K562 (cell line): ENCODE results near the gene LAMA2. TPM values are rescaled to one million over a fixed set of nuclear protein-coding genes. Genes with fewer than 3 reads are reported as not detected.

ENCODE experiments used
- ATAC-seq: fragments of 200-7000 bp; cut with Tn5 transposase; 3 replicates; pipeline ENCODE4 v1.9.1; 2020; ENCODE audit warnings: moderate library complexity
- BruUV-seq: library from RNA; stranded (reverse); fragments of 400-500 nt; replicated peaks from 2 replicates; lab custom pipeline; 2021; lab: Mats Ljungman, UMichigan
- CTCF ChIA-PET: fragments of 300-600 bp; formaldehyde crosslinking; extraction: SDS; loops from one replicate; lab custom pipeline; 2021; ENCODE audit warnings: low intra/inter-chr PET ratio; lab: Yijun Ruan, JAX
- POLR2A ChIA-PET: fragments of 300-600, 350-650 bp; sonication (Branson Sonifier 250); formaldehyde crosslinking; extraction: SDS; loops from one replicate; lab custom pipeline; 2021; ENCODE audit warnings: antibody characterized with exemption, inconsistent platforms; lab: Yijun Ruan, JAX
- DNase-seq, 4 experiments: peaks; one replicate each; pipeline versions ENCODE4 v3.0.0 to v3.0.0-alpha.2; 2011 to 2018; ENCODE audit warnings: low spot score in 3 of 4, mixed read lengths in 3 of 4; ENCODE audit errors: extremely low read depth in 1 of 4
- FAIRE-seq: peaks from 2 replicates; lab custom pipeline; 2011; peaks lifted over from hg19 to GRCh38; lab: Jason Lieb, UNC
- H2AFZ ChIP-seq: 2 replicates; pipeline ENCODE4 v1.6.0; 2011; ENCODE audit warnings: low read depth, low read length, control low read depth, inconsistent platforms
- H3K27ac ChIP-seq: fragments of 200-600 bp; 3 replicates; pipeline ENCODE4 v1.8.0; 2011; ENCODE audit warnings: low read depth, mild to moderate bottlenecking, control low read depth, inconsistent platforms, low read length, moderate library complexity, mixed read lengths; ENCODE audit errors: extremely low read depth
- H3K27me3 ChIP-seq, 2 experiments: fragments of 300-600 bp in 1 of 2; 2 replicates in 1 of 2; 3 replicates in 1 of 2; pipeline versions ENCODE4 v1.6.0 to v1.8.0; 2011; ENCODE audit warnings: inconsistent platforms in 2 of 2, low read length in 2 of 2, mild to moderate bottlenecking in 1 of 2, mixed read lengths in 1 of 2, moderate library complexity in 1 of 2; ENCODE audit not compliant: control insufficient read depth in 2 of 2, insufficient read depth in 2 of 2
- H3K36me3 ChIP-seq: fragments of 300-600 bp; 3 replicates; pipeline ENCODE4 v1.8.0; 2011; ENCODE audit warnings: mild to moderate bottlenecking, low read length, inconsistent platforms; ENCODE audit not compliant: control insufficient read depth, insufficient read depth
- H3K4me1 ChIP-seq, 2 experiments: fragments of 200-600 bp in 1 of 2; replicated peaks in 1 of 2; 2 replicates in 1 of 2; 3 replicates in 1 of 2; pipeline versions ENCODE4 v1.5.1 to v1.8.0; 2011; ENCODE audit warnings: inconsistent platforms in 2 of 2, low read length in 2 of 2, mild to moderate bottlenecking in 1 of 2, mixed read lengths in 1 of 2, moderate library complexity in 1 of 2; ENCODE audit not compliant: control insufficient read depth in 2 of 2, insufficient read depth in 2 of 2
- H3K4me2 ChIP-seq: 2 replicates; pipeline ENCODE4 v1.6.1; 2011; ENCODE audit warnings: low read length, control low read depth, inconsistent platforms, mixed read lengths; ENCODE audit not compliant: insufficient read depth
- H3K4me3 ChIP-seq: fragments of 200-600 bp; sonication (generic), shearing (Covaris generic); 2 replicates; pipeline ENCODE4 v1.5.1; 2016; ENCODE audit warnings: control low read depth, inconsistent platforms
- H3K79me2 ChIP-seq: fragments of 200-600 bp; 3 replicates; pipeline ENCODE4 v1.8.0; 2011; ENCODE audit warnings: low read length, inconsistent platforms; ENCODE audit not compliant: control insufficient read depth, insufficient read depth
- H3K9ac ChIP-seq, 2 experiments: 2 replicates each; pipeline versions ENCODE4 v1.6.0 to v1.6.1; 2011; ENCODE audit warnings: low read depth in 2 of 2, low read length in 2 of 2, control low read depth in 1 of 2, inconsistent platforms in 1 of 2, mild to moderate bottlenecking in 1 of 2, mixed read lengths in 1 of 2; ENCODE audit not compliant: insufficient read depth in 1 of 2
- H3K9me1 ChIP-seq: one replicate; pipeline ENCODE4 v1.6.0; 2011; ENCODE audit warnings: inconsistent platforms, mild to moderate bottlenecking, low read length, moderate library complexity; ENCODE audit not compliant: control insufficient read depth, insufficient read depth
- H3K9me3 ChIP-seq: replicated peaks from 2 replicates; pipeline ENCODE4 v1.5.1; 2011; ENCODE audit warnings: low read depth, low read length, inconsistent platforms; ENCODE audit not compliant: control insufficient read depth, insufficient read depth
- H4K20me1 ChIP-seq: replicated peaks from 2 replicates; pipeline ENCODE4 v1.6.1; 2011; ENCODE audit warnings: low read length, inconsistent platforms, mixed read lengths; ENCODE audit not compliant: control insufficient read depth, insufficient read depth
- NR4A1 ChIP-seq, 2 experiments: fragments of 250-450 bp in 1 of 2; fragments of 450-650 bp in 1 of 2; sonication (Bioruptor Pico) in 1 of 2; IDR thresholded peaks; 2 replicates each; pipeline versions ENCODE4 v1.4.0 to v1.6.1; 2016 to 2020; ENCODE audit warnings: mild to moderate bottlenecking in 2 of 2, missing compliant biosample characterization in 1 of 2, missing genetic modification characterization in 1 of 2, moderate library complexity in 1 of 2
- PHF8 ChIP-seq: fragments of 200-600 bp; sonication (generic); IDR thresholded peaks from 2 replicates; pipeline ENCODE4 v1.6.1; 2012; ENCODE audit warnings: mixed run types, mild to moderate bottlenecking, inconsistent platforms, low read length, moderate library complexity, borderline replicate concordance
- SREBF1 ChIP-seq: fragments of 150-350 bp; IDR thresholded peaks from 2 replicates; pipeline ENCODE4 v1.6.1; 2014; ENCODE audit warnings: antibody characterized with exemption, low read depth, low read length, borderline replicate concordance
- ZNF239 ChIP-seq: fragments of 250-450 bp; sonication (Bioruptor Pico); IDR thresholded peaks from 2 replicates; pipeline ENCODE4 v1.4.0; 2020; ENCODE audit warnings: mild to moderate bottlenecking
- ZNF384 ChIP-seq: IDR thresholded peaks from 2 replicates; pipeline ENCODE4 v1.6.1; 2012; ENCODE audit warnings: low read depth, low read length, improper control_type of control experiment
- WGBS: fragments of 100-300 bp; shearing (Covaris generic); methylation state at CpG from one replicate; pipeline ENCODE4 v1.1.6; 2016; ENCODE audit warnings: low coverage, mixed read lengths; ENCODE audit not compliant: insufficient coverage; ENCODE audit errors: missing lambda C conversion rate; 5-methylcytosine and 5-hydroxymethylcytosine counted together
- in situ Hi-C: fragments of 300-500 bp; cut with MboI; formaldehyde crosslinking; loops from 4 replicates; pipeline ENCODE4 v1.15.0; 2018; ENCODE audit warnings: inconsistent platforms, mixed read lengths
- intact Hi-C: fragments of 100-400 bp; cut with micrococcal nuclease; formaldehyde crosslinking; loops from 2 replicates; pipeline ENCODE4 v1.14.2; 2022
- polyA plus RNA-seq, 8 experiments: library from polyadenylated mRNA; depleted of rRNA in 4 of 8; stranded (reverse) in 5 of 8; unstranded in 3 of 8; fragments of >200 nt; fragmentation: Nextera tagmentation in 2 of 8; fragmentation: Illumina TruSeq in 1 of 8; extraction: Ambion mirVana in 2 of 8; extraction: Trizol in 1 of 8; gene quantifications; 2 replicates each; pipeline versions ENCODE4 v1.2.1 to v1.2.3, GENCODE V29; 2011 to 2014; ENCODE audit warnings: inconsistent platforms in 1 of 8, missing spikeins in 1 of 8
- total RNA-seq, 7 experiments: library from RNA; depleted of rRNA in 6 of 7; stranded (reverse); fragments of >200 nt in 6 of 7; fragmentation: Illumina TruSeq in 2 of 7; extraction: Trizol in 2 of 7; gene quantifications; 2 replicates each; pipeline versions ENCODE4 v1.2.1 to v1.2.3, GENCODE V29; 2011 to 2021; ENCODE audit warnings: low replicate concordance in 1 of 7

The LAMA2 gene
- total and polyA plus RNA-seq, 9 of the 15 experiments (the other 6 are each of a cell fraction or from before 2014, with no cell fraction given), result 0.04 to 1.5 (median 0.36) TPM

- 0% methylated on average over 5 of the region's 5 CpGs for WGBS
- ATAC-seq, result no peak
- CTCF ChIA-PET, result no interaction called here
- H3K79me2 ChIP-seq, result no peaks in the 10 kb centered on the region
- intact Hi-C loops (no loop called here), in situ Hi-C loops (no loop called here)
- no peaks in the 10 kb centered on the region for H4K20me1 ChIP-seq
- BruUV-seq, result no TSS peak
- no peak overlapping the region for H3K27ac ChIP-seq
- H3K9me3 ChIP-seq, result no peaks in the 10 kb centered on the region; the same call in 1 of the 2 replicates
- FAIRE-seq, result no peak
- H2AFZ ChIP-seq, result no peak overlapping the region
- no peak overlapping the region for H3K4me3 ChIP-seq
- DNase-seq, result no peak
- no peaks in the 10 kb centered on the region for H3K36me3 ChIP-seq
- H3K9me1 ChIP-seq, result no peaks in the 10 kb centered on the region
- H3K9ac ChIP-seq, result no peak overlapping the region
- no peaks in the 10 kb centered on the region for H3K4me1 ChIP-seq
- no peak overlapping the region for H3K4me2 ChIP-seq
- POLR2A ChIA-PET, result no interaction called here
- TF ChIP-seq ZNF384, result no peak
- TF ChIP-seq PHF8, result no peak
- no peak for TF ChIP-seq SREBF1
- no peak for TF ChIP-seq NR4A1 (CRISPR knock-in tag; IDR thresholded peaks at IDR 0.05)
- no peak for TF ChIP-seq NR4A1 (tag; IDR thresholded peaks at IDR 0.05)
- TF ChIP-seq ZNF239, result no peak
- H3K27me3 ChIP-seq, result no peaks in the 10 kb centered on the region
These were observed 320.4 kb downstream of the LAMA2 start for GRCh38 chr6:129203190-129203900.
